ENCODE results near the gene KRT76.

KRT76 gene

GRCh38 chr12:52722680-52723079 is 54.5 kb downstream of the KRT76 start:
- H3K4me2 ChIP-seq = no peak overlapping the region
- H3K9ac ChIP-seq = no peak overlapping the region
- no peak overlapping the region for H2AFZ ChIP-seq (ENCODE audit: low read depth)
- H3K36me3 ChIP-seq (ENCODE audit: insufficient read depth) = no peaks in the 10 kb centered on the region
- no peak for TF ChIP-seq CTCF (conservative IDR thresholded peaks at IDR 0.05; ENCODE audit: low read depth, low read length)
- H3K27ac ChIP-seq = no peak overlapping the region
- H3K79me2 ChIP-seq (ENCODE audit: insufficient read depth, low read depth) = no peaks in the 10 kb centered on the region
- H3K4me1 ChIP-seq (ENCODE audit: low read depth, poor library complexity, severe bottlenecking) = no peaks in the 10 kb centered on the region
- H4K20me1 ChIP-seq (ENCODE audit: insufficient read depth) = no peaks in the 10 kb centered on the region
- H3K27me3 ChIP-seq (ENCODE audit: insufficient read depth, low read depth) = peaks cover 27% of the 10 kb centered on the region; the same call in 1 of the 2 replicates
- H3K4me3 ChIP-seq (IDR thresholded peaks at IDR 0.05; ENCODE audit: insufficient read depth, low read depth, low read length) = no peak overlapping the region

GRCh38 chr12:52721838-52722470 is 55.2 kb downstream of the KRT76 start:
- Histone ChIP-seq H4K20me1 (ENCODE audit: insufficient read depth) (no peaks in the 10 kb centered on the region), H3K27ac (no peak overlapping the region), H3K9ac (no peak overlapping the region), H3K4me2 (no peak overlapping the region), H3K36me3 (ENCODE audit: insufficient read depth) (no peaks in the 10 kb centered on the region), H3K4me3 (IDR thresholded peaks at IDR 0.05; ENCODE audit: insufficient read depth, low read depth, low read length) (no peak overlapping the region), H3K79me2 (ENCODE audit: insufficient read depth, low read depth) (no peaks in the 10 kb centered on the region), H3K27me3 (ENCODE audit: insufficient read depth, low read depth) (peaks cover 29% of the 10 kb centered on the region; the same call in 1 of the 2 replicates), H2AFZ (ENCODE audit: low read depth) (no peak overlapping the region), H3K4me1 (ENCODE audit: low read depth, poor library complexity, severe bottlenecking) (no peaks in the 10 kb centered on the region)
- TF ChIP-seq CTCF (conservative IDR thresholded peaks at IDR 0.05; ENCODE audit: low read depth, low read length) = no peak

- Histone ChIP-seq H3K27ac (no peak overlapping the region), H3K79me2 (ENCODE audit: insufficient read depth, low read depth) (no peaks in the 10 kb centered on the region), H3K4me1 (ENCODE audit: low read depth, poor library complexity, severe bottlenecking) (no peaks in the 10 kb centered on the region), H2AFZ (ENCODE audit: low read depth) (no peak overlapping the region), H3K4me3 (IDR thresholded peaks at IDR 0.05; ENCODE audit: insufficient read depth, low read depth, low read length) (no peak overlapping the region), H3K27me3 (ENCODE audit: insufficient read depth, low read depth) (peaks cover 34% of the 10 kb centered on the region; the same call in 1 of the 2 replicates), H3K9ac (no peak overlapping the region), H3K36me3 (ENCODE audit: insufficient read depth) (no peaks in the 10 kb centered on the region), H3K4me2 (no peak overlapping the region), H4K20me1 (ENCODE audit: insufficient read depth) (no peaks in the 10 kb centered on the region)
- TF ChIP-seq CTCF (conservative IDR thresholded peaks at IDR 0.05; ENCODE audit: low read depth, low read length) = no peak
Measured at GRCh38 chr12:52720365-52720886, 56.7 kb downstream of the KRT76 start.

Data from KMS-11 (cell line).